ENCODE results near the gene ATG4B.

Gene ATG4B

DNA sequence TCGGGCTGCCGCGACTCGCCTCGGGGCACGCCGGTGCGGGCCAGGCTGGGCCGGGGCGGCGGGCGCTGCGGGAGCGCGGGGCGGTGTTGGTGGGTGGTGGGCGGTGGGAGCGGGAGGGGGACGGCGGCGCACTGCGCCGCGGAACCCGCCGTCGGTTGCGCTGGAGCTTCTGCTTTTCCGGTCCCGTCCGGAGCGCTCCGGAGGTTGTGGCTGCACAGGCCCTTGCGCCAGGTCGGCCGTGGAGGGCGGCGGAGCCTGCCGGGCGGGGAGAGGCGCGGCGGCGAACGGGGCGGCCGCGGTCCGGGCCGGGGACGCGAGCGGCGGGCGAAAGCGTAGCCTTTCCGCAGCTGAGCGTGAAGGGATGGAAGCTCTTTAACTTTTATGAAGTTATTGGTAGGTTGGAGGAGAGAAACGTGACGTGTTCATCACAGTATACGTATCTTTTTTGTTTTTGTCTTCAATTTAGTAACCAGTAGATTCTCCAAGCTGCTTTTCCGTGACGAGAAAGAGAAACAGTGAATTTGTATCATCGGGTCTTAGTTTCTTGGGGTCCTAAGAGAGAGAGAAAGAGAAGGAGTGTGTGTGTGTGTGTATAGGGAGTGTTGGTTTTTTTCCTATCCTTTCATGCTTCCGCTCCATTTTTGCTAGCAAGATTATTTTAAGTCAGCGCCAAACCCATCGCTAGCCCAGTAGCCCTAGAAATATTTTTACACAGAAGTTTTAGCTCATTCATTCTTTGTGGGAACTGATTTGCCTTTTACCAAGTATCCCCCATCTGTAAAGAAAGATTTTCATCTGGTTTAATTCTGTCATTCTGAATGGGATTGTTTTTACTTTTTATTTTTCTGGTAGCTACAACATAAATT, 535 bp downstream of the ATG4B start:
- DNase-seq (ENCODE audit: low read depth in 2 of 3, low spot score in 1 of 3) = no peak

DNA sequence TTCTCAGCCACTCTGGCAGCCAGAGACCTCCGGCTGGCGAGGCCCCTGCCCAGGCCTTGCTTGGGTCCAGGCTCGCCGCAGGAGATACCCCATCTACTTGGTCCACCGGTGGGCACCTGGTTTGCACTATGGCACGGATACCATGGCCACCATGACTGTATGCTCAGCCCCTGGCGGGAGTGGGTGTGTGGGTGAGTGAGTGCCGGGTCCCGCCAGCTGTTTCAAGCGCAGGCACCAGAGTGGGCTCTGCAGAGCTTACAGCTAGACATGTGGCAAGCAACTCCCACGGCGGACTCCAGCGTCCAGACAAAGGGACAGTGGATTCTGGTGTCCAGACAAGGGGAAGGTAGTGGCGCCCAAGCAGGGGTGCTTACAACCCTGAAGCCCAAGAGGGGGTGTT, 1.4 kb downstream of the ATG4B start:
- no peak for DNase-seq (ENCODE audit: low read depth in 2 of 3, low spot score in 1 of 3)

DNA sequence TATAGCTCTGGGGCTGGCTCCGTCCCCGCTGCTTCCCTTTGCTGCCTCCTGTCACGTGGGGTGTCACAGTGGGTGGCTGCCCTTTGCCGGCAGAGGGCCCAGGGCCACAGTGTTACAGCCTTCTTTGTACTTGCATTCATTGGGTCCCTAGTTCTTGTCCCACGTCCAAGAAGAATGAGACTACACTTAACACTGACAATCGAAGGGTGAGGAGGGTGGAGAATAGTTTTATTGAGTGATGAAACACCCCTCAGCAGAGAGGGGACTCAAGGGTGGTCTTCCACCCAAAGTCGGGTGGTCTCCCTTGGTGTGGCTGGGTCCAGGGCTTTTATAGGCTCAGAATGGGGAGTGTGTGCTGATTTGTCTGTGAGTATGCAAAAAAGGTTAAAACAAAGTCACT, 1.9 kb downstream of the ATG4B start:
- DNase-seq (ENCODE audit: low read depth in 2 of 3, low spot score in 1 of 3) = no peak

DNA sequence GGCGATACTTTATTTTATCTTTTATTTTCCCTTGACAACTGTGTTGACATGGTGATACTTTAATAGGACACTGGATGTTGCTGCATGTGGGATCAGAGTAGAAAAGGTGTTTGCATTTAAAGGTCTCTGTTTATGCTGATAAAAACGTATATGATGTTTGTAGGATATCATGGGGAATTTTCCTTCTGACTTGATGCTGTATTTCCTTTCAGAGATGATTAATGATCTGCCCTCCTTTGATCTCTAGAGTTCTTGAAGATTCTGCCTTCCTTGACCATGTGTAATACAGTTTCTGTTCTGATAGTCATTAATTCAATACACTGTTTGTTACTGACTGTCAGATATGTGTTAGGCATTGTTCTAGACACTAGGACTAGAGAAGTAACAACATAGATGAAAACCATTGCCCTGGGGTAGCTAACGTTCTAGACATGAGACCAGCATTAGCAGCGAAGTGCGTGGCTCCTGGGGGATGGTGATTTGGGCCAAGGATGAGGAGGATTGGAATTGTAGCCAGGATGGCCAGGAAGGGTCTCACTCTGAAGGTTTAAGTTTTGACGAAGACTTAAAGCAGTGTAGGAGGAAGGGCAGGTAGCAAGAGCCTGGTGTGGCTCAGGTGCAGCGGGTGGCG, 2.8 kb downstream of the ATG4B start:
- no peak for DNase-seq (ENCODE audit: low read depth in 2 of 3, low spot score in 1 of 3)

DNA sequence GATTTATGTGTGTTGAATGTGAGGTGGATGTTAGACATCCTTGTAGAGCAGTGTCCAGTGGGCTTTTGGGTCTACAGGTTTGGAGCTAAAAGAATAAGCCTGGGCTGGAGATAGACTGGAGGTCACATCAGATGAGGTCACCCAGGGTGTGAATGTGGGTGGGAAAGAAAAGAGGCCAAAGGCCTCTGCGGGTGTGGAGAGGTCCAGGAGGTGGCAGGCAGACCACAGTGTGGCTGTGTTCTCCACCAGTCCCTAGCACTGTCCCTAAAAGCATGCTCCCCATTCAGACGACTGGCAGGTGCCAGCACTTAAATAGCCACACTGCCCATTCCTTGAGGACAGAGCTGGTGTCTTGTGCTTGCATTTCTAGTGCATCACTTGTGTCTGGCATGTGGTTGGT, 4.1 kb downstream of the ATG4B start:
- DNase-seq (ENCODE audit: low read depth in 2 of 3, low spot score in 1 of 3) = no peak

DNA sequence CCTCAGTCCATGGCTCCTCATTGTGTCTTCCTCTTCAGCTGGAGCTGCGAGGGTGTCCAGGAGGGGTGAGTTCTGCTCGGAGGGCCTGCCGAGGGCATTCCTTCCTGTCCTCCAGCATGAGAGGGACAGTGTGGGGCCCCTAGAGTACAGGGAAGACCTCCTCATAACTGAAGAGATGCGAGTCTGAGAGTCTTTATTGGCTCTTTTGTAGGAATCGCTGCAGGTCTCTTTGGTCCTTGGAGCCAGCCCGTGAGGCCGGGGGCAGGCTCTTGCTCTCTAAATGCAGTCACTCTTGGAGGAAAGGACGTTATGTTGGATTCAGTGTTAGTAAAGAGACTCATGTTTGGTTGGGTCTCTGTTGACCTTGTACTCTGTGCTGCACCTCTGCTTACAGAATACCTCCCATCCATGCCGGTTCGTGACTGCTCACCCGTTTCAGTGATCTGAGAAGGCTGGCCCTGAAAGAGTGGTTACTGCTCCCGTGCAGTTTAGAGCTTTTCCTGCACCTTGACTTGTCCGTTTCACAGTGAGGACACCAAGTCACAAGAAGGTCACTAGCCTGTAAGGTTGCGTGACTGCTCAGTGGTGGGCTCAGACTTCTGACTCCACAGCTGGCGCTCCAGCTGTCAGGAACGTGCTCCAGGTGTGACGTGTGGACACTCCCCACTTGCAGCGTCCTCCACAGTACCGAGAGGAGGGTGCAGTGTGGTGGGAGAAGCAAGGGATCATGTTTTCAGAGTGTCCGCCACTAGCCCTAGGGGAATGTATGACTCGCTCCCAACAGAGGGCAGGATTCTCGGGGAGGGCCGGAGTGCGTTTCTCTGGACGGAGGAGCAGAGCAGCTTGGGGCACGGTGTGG, 7.8 kb downstream of the ATG4B start:
- DNase-seq (ENCODE audit: low read depth in 2 of 3, low spot score in 1 of 3) = no peak

DNA sequence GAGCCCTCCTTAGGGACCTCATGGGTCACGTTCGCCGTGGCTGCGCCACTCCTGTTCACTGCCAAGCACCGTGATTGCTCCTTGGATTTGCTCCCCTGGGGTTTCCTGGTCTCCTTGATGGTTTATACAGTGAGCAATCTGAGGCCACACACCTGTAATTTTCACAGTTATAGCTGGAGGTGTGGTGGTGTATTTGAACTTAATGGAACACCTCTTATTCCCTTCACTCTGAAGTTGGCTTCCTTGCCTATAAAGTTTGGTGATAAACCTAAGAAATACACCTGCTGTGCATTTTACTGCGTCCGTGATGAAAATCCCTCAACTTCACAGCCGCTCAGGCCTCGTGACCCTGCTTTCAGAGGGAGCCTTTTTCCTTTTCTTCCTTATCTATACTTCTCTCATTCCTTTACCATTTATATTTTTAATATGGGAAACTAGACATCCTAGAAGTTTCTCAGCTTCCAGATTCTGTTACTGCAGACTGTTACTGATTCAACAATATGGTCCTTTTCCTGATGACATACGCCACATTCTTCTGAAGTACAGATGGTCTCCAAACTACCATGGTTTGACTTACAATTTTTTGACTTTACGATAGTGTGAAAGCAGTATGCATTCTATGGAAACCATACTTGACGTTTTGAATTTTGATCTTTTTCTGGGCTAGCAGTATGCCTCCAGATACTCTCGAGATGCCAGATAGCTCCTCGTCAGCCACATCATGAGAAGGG, 8.6 kb downstream of the ATG4B start:
- DNase-seq (ENCODE audit: low read depth in 2 of 3, low spot score in 1 of 3) = no peak

DNA sequence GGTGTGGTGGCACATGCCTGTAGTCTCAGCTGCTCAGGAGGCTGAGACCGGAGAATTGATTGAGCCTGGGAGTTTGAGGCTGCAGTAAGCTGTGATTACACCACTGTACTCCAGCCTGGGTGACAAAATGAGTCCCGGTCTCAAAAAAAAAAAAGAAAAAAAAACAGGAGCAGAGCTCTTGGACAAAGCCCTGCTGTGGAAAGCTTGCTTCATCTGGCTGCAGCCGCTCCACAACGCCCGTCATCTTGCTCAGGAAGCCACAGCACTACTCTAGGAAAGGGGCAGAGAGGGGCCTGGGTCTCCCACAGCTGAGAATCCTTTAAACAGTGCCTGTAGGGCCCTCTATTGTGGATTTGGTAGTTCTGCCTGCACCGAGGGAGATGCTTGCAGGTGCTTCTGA, 11.0 kb downstream of the ATG4B start:
- DNase-seq (ENCODE audit: low read depth in 2 of 3, low spot score in 1 of 3) = no peak

DNA sequence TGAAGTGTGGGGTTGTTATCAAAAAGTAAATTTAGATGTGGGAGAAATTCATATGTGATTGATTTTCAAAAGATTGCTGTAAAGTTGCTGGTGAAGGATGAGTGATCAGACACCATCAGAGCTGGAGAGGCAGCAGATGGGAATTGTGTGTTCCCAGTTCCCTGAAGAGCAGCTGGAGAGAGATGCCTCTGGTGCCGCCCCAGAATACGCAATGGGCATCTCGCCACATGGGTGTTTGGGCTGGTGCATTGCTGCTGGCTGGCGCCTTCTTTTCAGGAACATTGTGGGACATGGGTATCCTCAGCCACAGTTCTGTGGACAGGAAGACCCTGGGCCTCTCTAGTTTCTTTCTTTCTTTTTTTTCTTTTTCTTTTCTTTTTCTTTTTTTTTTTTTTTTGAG, 11.9 kb downstream of the ATG4B start:
- DNase-seq (ENCODE audit: low read depth in 2 of 3, low spot score in 1 of 3) = no peak

DNA sequence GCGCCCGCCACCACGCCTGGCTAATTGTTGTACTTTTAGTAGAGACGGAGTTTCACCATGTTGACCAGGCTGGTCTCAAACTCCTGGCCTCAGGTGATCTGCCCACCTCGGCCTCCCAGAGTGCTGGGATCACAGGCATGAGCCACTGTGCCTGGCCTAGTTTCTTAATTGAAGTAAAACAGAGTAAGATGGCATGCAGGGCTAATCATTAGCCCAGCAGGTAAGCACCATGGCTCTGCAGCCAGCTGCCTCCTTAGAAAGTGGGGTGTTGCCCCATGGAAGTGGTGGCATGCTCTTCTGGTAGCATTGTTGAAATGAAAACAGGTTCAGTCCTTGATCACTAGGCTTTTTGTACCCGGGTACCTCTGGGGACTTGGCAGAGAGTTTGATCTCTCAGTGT, 12.4 kb downstream of the ATG4B start:
- DNase-seq (ENCODE audit: low read depth in 2 of 3, low spot score in 1 of 3) = no peak

DNA sequence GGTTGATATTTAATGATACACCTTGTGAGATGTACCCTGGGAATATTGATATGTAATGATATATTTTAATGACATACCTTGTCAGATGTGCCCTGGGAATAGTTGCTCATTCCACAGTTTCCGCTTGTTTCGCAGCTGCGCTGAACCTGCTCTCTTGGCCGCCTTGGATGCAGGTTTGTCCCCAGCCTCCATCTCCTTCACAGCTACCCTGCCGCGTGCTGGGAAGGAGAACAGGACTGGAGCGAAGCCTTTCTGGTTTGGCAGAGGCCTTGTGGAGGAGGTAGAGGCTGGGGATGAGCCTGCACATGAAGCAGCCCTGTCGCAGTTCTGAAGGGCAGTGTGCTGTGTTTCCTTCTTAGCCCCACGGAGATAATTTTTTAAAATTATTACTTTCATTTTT, 14.6 kb downstream of the ATG4B start:
- DNase-seq (ENCODE audit: low read depth in 2 of 3, low spot score in 1 of 3) = no peak

DNA sequence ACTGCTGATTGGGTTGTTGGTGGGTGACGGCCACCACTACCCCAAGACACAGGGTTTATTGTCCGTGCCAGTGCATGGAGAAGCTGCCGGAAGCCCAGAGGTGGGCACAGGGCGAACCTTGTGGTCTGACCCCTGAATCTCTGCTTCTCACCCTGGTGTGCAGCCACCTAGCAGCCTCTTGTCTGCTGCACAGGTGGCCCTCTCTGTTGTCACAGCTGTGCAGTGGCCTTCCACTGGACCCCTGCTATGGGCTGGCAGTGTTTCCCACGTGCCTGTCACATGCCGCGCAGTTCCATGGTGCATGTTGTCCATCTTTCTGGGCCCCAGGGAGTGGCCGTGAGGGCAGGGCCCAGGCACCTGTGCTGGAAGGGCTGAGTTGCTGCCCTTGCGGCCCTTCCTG, 15.2 kb downstream of the ATG4B start:
- no peak for DNase-seq (ENCODE audit: low read depth in 2 of 3, low spot score in 1 of 3)

DNA sequence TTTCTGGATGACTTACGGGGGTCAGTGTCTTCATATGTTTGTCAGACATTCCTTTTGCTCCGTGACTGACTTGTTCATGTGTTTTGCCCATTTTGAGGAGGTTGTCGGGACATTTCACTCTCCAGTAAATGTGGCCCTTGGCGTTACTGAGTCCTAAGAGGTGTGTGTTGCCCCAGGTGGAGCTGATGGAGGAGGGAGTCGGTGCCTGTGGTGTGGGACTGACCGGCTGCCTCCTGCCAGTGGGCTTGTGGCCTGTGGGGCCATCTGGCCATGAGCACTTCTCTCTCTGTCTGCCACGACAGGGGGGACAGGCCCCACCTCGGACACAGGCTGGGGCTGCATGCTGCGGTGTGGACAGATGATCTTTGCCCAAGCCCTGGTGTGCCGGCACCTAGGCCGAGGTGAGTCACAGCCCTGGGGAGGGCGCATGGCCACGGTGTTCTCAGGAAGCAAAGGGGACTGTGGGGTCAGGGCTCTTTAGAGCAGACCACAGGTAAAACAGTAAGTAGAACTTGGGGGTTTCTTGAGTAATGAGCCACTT, 15.8 kb downstream of the ATG4B start:
- no peak for DNase-seq (ENCODE audit: low read depth in 2 of 3, low spot score in 1 of 3)

DNA sequence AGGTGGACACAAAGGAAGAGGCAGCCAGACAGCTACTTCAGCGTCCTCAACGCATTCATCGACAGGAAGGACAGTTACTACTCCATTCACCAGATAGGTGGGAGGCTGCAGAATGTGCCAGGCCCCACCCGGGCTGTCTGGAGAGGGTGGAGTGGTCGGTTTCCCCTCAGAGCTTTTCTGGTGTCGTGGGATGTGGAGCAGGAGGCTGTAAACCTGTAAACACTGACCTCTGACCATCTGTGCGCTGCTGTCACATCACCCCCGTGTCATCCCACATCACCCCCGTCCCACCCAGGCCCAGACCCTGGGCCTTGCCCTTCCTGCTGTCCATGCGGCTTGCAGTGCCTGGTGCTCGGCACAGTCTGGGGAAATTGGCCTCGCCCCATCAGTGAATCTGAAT, 17.1 kb downstream of the ATG4B start:
- no peak for DNase-seq (ENCODE audit: low read depth in 2 of 3, low spot score in 1 of 3)

DNA sequence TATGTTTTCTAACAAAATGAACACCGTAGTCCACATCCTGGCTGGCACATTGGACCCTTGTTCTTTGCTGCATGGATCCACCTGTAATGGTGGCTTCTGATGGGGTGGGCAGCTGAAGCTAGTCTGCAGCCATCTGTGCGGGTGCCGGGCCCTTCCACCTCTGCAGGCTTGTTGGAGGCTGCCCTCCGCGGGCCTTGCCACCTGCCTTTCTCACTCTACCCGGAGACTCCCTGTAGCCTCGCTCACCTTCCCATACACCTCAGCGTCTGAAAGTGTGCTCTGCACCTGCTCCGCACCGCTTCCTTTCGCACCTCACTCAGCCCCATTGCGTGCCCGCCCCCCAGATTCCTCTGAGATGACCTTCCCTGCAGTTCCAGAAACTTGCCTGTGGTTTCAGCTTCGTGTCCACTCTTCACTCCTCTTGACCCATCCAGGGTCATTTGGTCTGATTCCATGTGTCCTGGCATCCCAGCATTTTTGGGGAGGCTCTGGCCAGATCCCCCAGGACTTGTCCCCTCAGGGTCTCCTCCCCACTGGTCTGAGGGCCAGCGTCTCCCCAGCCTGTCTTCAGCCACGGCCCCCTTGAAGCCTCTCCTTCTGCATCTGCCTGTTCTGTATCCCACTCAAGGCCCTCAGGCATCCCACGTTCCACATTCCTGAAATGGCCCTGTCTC, 18.2 kb downstream of the ATG4B start:
- DNase-seq (ENCODE audit: low read depth in 2 of 3, low spot score in 1 of 3) = no peak

DNA sequence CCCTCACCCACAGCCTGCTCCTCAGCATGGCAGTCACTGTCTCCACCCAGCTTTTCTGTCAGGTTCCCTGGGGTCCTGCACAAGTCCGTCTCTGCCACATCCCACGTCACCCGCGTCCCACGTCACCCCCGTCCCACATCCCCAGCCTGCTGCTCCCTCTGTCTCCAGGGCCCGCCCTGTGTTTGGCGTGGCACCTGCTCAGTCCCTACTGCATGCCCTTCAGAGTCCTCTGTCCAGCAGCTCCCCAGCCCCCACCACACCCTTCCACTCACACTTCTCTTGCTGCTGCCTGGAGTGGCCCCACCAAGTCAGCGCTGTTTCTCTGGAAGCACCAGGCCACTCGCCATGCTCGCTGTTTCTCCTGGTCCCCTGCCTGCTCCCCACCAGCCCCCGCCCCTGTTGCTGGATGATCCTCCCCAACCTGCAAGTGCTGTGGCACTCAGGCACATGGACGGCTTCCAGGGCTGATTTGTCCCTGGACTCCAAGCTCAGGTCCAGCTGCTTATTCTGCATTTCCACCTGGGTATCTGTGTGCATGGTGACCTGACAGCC, 18.8 kb downstream of the ATG4B start:
- DNase-seq (ENCODE audit: low read depth in 2 of 3, low spot score in 1 of 3) = no peak

DNA sequence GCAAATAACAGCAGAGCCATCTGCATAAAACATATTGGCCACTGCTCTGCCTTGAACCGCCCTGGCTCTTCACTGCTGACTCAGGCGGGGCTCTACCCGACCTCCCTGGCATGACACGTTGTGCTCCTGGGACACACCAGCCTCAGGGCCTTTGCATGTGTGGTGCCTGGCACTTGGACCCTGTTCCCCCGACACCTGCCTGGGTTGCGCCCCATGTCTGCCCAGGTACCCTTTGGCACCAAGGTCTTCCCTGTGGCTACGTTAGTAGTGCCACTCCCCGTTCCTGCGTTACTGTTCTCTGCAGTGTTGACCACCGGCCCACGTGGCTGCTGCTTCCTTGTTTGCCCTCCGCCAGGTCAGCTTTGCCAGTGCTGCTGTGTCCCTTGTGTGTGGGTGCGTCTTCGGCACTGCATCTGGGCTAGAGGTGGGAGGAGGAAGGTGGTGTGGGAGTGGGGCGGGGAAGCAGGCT, 20.3 kb downstream of the ATG4B start:
- DNase-seq (ENCODE audit: low read depth in 2 of 3, low spot score in 1 of 3) = no peak

DNA sequence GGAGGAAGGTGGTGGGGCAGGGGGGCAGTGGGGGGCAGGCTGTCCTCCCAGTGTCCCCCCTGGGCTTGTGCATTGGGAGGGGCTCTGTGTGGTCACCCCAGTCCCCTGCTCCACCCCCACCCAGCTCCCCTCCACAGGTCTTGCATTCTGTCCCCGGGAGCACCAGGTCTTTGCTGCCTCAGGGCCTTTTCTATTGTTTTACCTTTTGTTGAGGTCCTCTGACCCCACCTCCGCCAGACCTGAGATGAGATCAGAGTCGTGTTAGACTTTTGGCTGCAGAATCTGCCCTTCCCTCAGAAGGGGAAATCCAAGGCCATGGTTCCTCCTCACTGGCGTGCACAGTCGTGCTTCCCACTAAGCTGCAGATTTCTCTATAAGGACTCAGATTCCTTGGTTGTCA, 20.8 kb downstream of the ATG4B start:
- no peak for DNase-seq (ENCODE audit: low read depth in 2 of 3, low spot score in 1 of 3)

DNA sequence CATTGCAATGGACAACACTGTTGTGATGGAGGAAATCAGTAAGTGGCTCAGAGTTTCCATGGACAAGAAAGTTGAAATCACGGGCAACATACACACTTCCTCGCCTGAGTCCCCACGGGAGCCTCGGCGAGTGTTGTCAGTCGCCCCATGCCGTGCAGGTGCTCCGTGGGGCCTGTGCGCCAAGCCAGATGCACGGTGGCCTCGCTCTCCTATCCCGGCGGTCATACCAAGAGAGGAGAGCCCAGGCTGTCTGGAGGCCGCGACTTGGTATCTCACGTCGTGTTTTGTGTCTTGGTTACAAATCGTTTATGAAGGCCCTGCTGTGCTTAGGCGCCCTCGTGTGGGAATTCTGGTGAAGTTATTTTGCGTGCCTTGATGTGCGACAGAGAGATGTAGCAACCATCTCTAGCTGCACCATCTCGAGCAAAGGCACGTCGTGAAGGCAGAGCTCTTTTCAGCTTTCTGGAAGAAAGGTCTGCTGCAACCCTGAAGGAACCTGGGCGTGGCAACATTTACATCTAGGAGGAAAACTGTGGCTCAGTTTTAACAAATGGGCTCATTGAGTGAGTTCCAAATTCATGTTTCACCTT, 21.8 kb downstream of the ATG4B start:
- DNase-seq (ENCODE audit: low read depth in 2 of 3, low spot score in 1 of 3) = peak in 2 of 3 donors; percentile 8 to 20

Measured in stimulated activated CD4-positive, alpha-beta T cell treated with anti-CD3 and anti-CD28 coated beads, Interleukin-12 subunit alpha, Interleukin-12 subunit beta, amount 100 ng/mL, for 48 hours (primary cell).